HEK293 (cell line): ENCODE measurements around the gene CDK14.
"Not testable (repeated sequence)": the region's sequence is repeated elsewhere in the genome, so short reads cannot be mapped to it uniquely, and the experiment has no call there.

Experiments
- CTCF ChIA-PET: fragments of 350-600 bp; formaldehyde crosslinking; extraction: SDS; loops from one replicate; lab custom pipeline; 2021; ENCODE audit warnings: antibody characterized with exemption; lab: Yijun Ruan, JAX
- POLR2A ChIA-PET: fragments of 300-600 bp; formaldehyde crosslinking; extraction: SDS; loops from one replicate; lab custom pipeline; 2020; ENCODE audit warnings: antibody characterized with exemption, inconsistent platforms; lab: Yijun Ruan, JAX
- H3K27ac ChIP-seq: fragments of 200-500 bp; sonication (Bioruptor generic); 2 replicates; pipeline ENCODE4 v1.5.1; 2014; ENCODE audit warnings: low read depth, low read length, control low read depth, inconsistent platforms; ENCODE audit errors: extremely low read depth
- H3K36me3 ChIP-seq, 2 experiments: fragments of 200-500 bp in 1 of 2; sonication (Bioruptor generic) in 1 of 2; 1 replicate in 1 of 2; 2 replicates in 1 of 2; pipeline ENCODE4 v1.5.1; 2014 to 2017; ENCODE audit warnings: inconsistent platforms in 2 of 2, low read length in 2 of 2; ENCODE audit not compliant: control insufficient read depth in 2 of 2, insufficient read depth in 1 of 2
- H3K4me1 ChIP-seq: fragments of 200-500 bp; sonication (Bioruptor generic); 2 replicates; pipeline ENCODE4 v1.5.1; 2014; ENCODE audit warnings: mild to moderate bottlenecking, low read length, inconsistent platforms; ENCODE audit not compliant: control insufficient read depth, insufficient read depth
- H3K4me3 ChIP-seq: 2 replicates; pipeline ENCODE4 v1.5.1; 2011; ENCODE audit warnings: low read depth, mild to moderate bottlenecking, control low read depth, low read length, moderate library complexity
- H3K9me3 ChIP-seq: fragments of 200-500 bp; sonication (Bioruptor generic); 2 replicates; pipeline ENCODE4 v1.5.1; 2014; ENCODE audit warnings: low read depth, low read length, inconsistent platforms; ENCODE audit not compliant: control insufficient read depth, insufficient read depth
- BCL11A ChIP-seq: fragments of 450-650 bp; formaldehyde crosslinking; IDR thresholded peaks from 2 replicates; pipeline ENCODE4 v1.5.1; 2016; ENCODE audit warnings: low read depth, missing biosample characterization, missing genetic modification characterization
- PRDM10 ChIP-seq: fragments of 450-650 bp; formaldehyde crosslinking; IDR thresholded peaks from 2 replicates; pipeline ENCODE4 v1.5.1; 2016; ENCODE audit warnings: missing biosample characterization, missing genetic modification characterization
- ZBTB26 ChIP-seq: fragments of 450-650 bp; formaldehyde crosslinking; optimal IDR thresholded peaks from 2 replicates; pipeline ENCODE3; 2016; ENCODE audit warnings: missing biosample characterization, mild to moderate bottlenecking, missing genetic modification characterization
- ZBTB8A ChIP-seq: fragments of 450-650 bp; formaldehyde crosslinking; IDR thresholded peaks from 2 replicates; pipeline ENCODE4 v1.5.1; 2016; ENCODE audit warnings: missing biosample characterization, missing genetic modification characterization
- ZFP3 ChIP-seq: fragments of 450-650 bp; formaldehyde crosslinking; IDR thresholded peaks from 2 replicates; pipeline ENCODE4 v1.5.1; 2016; ENCODE audit warnings: low read depth, missing biosample characterization, missing genetic modification characterization
- ZNF354C ChIP-seq: fragments of 450-650 bp; formaldehyde crosslinking; IDR thresholded peaks from 2 replicates; pipeline ENCODE4 v1.5.1; 2016; ENCODE audit warnings: missing biosample characterization, missing genetic modification characterization, low read depth, borderline replicate concordance
- ZNF501 ChIP-seq: fragments of 450-650 bp; formaldehyde crosslinking; IDR thresholded peaks from 2 replicates; pipeline ENCODE4 v1.5.1; 2016; ENCODE audit warnings: missing biosample characterization, missing genetic modification characterization
- ZNF621 ChIP-seq: fragments of 450-650 bp; formaldehyde crosslinking; IDR thresholded peaks from 2 replicates; pipeline ENCODE4 v1.5.1; 2017; ENCODE audit warnings: missing biosample characterization, missing genetic modification characterization
- ZNF645 ChIP-seq: fragments of 450-650 bp; formaldehyde crosslinking; IDR thresholded peaks from 2 replicates; pipeline ENCODE4; 2016; ENCODE audit warnings: missing biosample characterization, missing genetic modification characterization
- ZNF776 ChIP-seq: fragments of 450-650 bp; formaldehyde crosslinking; IDR thresholded peaks from 2 replicates; pipeline ENCODE4 v1.5.0; 2017; ENCODE audit warnings: missing biosample characterization, missing genetic modification characterization, borderline replicate concordance
- ZSCAN30 ChIP-seq: fragments of 450-650 bp; IDR thresholded peaks from 2 replicates; pipeline ENCODE4 v1.5.1; 2018; ENCODE audit warnings: missing biosample characterization, mild to moderate bottlenecking, missing genetic modification characterization, moderate library complexity
- TF ChIP-seq, protein P1 (sequence below): fragments of 450-650 bp; formaldehyde crosslinking; IDR thresholded peaks from 2 replicates; pipeline ENCODE4 v1.5.1; 2016; ENCODE audit warnings: missing biosample characterization, missing genetic modification characterization, low read depth
- TF ChIP-seq, protein P2 (sequence below): fragments of 450-650 bp; formaldehyde crosslinking; IDR thresholded peaks from 2 replicates; pipeline ENCODE4 v1.5.1; 2016; ENCODE audit warnings: missing biosample characterization, missing genetic modification characterization
- TF ChIP-seq, protein P3 (sequence below): fragments of 450-650 bp; formaldehyde crosslinking; IDR thresholded peaks from 2 replicates; pipeline ENCODE4 v1.5.1; 2016; ENCODE audit warnings: missing biosample characterization, missing genetic modification characterization

CDK14 gene

GRCh38 chr7:90728568-90728967 is 132.4 kb downstream of the CDK14 start:
- peaks cover 18% of the 10 kb centered on the region for H3K4me1 ChIP-seq
- no peak for TF ChIP-seq ZNF645 (tag by site-specific recombination)
- ChIA-PET CTCF (interaction anchor here (0.6 kb wide), 1 partner anchor 200 kb away, joined by 3 read pairs; no protein-coding TSS in a partner anchor), POLR2A (no interaction called here)
- H3K4me3 ChIP-seq = no peak overlapping the region
- no peaks in the 10 kb centered on the region for H3K9me3 ChIP-seq
- no peak overlapping the region for H3K27ac ChIP-seq
- no peaks in the 10 kb centered on the region for H3K36me3 ChIP-seq

DNA sequence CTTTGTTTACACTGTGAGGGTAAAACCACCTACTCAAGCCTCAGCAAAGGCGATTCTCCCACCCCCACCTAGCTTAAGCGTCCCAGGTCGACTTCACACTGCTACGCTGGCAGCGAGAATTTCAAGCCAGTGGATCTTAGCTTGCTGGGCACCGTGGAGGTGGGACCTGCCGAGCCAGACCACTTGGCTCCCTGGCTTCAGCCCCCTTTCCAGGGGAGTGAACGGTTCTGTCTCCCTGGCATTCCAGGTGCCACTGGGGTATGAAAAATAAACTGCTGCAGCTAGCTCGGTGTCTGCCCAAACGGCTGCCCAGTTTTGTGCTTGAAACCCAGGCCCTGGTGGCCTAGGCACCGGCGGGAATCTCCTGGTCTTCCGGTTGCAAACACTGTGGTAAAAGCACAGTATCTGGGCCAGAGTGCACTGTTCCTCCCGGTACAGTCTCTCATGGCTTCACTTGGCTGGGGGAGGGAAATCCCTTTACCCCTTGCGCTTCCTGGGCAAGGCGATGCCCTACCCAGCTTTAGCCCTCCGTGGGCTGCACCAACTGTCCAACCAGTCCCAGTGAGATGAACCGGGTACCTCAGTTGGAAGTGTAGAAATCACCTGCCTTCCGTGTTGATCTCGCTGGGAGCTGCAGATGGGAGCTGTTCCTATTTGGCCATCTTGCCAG is 139.6 kb downstream of the CDK14 start:
- H3K4me1 ChIP-seq, H3K36me3 ChIP-seq, H3K9me3 ChIP-seq, H3K27ac ChIP-seq, CTCF ChIA-PET, H3K4me3 ChIP-seq: not testable (repeated sequence)
- POLR2A ChIA-PET = interaction anchor here (0.7 kb wide), 1 partner anchor 372 kb away, joined by 5 read pairs; no protein-coding TSS in a partner anchor

- Histone ChIP-seq H3K9me3 (no peaks in the 10 kb centered on the region), H3K36me3 (no peaks in the 10 kb centered on the region), H3K27ac (no peak overlapping the region), H3K4me1 (no peaks in the 10 kb centered on the region), H3K4me3 (no peak overlapping the region)
- CTCF ChIA-PET = no interaction called here
- TF ChIP-seq ZNF776 (no peak), ZNF354C (tag by site-specific recombination) (no peak), ZBTB8A (tag by site-specific recombination) (no peak), ZBTB26 (no peak), BCL11A (tag by site-specific recombination) (no peak), PRDM10 (tag by site-specific recombination) (no peak), ZNF501 (tag by site-specific recombination) (no peak), ZNF621 (tag by site-specific recombination) (no peak), ZSCAN30 (tag by site-specific recombination) (no peak), ZFP3 (tag by site-specific recombination) (no peak)
- TF ChIP-seq, protein P1, sequence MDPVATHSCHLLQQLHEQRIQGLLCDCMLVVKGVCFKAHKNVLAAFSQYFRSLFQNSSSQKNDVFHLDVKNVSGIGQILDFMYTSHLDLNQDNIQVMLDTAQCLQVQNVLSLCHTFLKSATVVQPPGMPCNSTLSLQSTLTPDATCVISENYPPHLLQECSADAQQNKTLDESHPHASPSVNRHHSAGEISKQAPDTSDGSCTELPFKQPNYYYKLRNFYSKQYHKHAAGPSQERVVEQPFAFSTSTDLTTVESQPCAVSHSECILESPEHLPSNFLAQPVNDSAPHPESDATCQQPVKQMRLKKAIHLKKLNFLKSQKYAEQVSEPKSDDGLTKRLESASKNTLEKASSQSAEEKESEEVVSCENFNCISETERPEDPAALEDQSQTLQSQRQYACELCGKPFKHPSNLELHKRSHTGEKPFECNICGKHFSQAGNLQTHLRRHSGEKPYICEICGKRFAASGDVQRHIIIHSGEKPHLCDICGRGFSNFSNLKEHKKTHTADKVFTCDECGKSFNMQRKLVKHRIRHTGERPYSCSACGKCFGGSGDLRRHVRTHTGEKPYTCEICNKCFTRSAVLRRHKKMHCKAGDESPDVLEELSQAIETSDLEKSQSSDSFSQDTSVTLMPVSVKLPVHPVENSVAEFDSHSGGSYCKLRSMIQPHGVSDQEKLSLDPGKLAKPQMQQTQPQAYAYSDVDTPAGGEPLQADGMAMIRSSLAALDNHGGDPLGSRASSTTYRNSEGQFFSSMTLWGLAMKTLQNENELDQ (tag by site-specific recombination) = no peak
- TF ChIP-seq, protein P2, sequence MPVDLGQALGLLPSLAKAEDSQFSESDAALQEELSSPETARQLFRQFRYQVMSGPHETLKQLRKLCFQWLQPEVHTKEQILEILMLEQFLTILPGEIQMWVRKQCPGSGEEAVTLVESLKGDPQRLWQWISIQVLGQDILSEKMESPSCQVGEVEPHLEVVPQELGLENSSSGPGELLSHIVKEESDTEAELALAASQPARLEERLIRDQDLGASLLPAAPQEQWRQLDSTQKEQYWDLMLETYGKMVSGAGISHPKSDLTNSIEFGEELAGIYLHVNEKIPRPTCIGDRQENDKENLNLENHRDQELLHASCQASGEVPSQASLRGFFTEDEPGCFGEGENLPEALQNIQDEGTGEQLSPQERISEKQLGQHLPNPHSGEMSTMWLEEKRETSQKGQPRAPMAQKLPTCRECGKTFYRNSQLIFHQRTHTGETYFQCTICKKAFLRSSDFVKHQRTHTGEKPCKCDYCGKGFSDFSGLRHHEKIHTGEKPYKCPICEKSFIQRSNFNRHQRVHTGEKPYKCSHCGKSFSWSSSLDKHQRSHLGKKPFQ (tag by site-specific recombination) = no peak
- TF ChIP-seq, protein P3, sequence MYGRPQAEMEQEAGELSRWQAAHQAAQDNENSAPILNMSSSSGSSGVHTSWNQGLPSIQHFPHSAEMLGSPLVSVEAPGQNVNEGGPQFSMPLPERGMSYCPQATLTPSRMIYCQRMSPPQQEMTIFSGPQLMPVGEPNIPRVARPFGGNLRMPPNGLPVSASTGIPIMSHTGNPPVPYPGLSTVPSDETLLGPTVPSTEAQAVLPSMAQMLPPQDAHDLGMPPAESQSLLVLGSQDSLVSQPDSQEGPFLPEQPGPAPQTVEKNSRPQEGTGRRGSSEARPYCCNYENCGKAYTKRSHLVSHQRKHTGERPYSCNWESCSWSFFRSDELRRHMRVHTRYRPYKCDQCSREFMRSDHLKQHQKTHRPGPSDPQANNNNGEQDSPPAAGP (tag by site-specific recombination) = no peak
- POLR2A ChIA-PET = interaction anchor here (0.7 kb wide), 1 partner anchor 373 kb away, joined by 5 read pairs; no protein-coding TSS in a partner anchor
Measured at GRCh38 chr7:90736316-90736715, 140.2 kb downstream of the CDK14 start.
